Measurements from ENCODE around the gene ISOC1.

Gene ISOC1

DNA sequence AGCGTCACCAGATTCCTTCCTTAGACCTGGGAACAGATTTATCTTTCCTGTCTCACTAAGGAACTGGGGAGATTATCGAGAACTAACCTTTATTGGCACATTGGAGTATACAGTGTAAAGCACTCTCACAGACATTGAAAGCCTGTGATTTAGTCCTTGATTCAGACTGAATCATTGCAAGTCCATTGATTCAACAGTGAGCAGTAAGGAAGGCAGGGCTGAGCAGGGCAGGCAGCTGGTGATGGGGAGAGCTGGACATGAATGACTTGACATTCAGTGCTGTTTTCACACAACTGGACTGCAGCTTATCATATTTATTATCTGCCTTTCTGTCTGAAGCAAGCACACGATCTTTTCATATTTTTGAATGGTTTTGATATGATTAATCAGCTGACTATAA lies 16.2 kb downstream of the ISOC1 start:
- no peak for DNase-seq (ENCODE audit: low spot score)
- CTCF ChIA-PET = interaction anchor here (0.6 to 1.1 kb wide), 3 partner anchors 15 to 535 kb away, joined by 3 read pairs; partner anchors contain the start of gene ISOC1
- POLR2A ChIA-PET (ENCODE audit: low non-redundant PET) = no interaction called here
- H3K27ac ChIP-seq = no peak overlapping the region
- TF ChIP-seq, protein P1, sequence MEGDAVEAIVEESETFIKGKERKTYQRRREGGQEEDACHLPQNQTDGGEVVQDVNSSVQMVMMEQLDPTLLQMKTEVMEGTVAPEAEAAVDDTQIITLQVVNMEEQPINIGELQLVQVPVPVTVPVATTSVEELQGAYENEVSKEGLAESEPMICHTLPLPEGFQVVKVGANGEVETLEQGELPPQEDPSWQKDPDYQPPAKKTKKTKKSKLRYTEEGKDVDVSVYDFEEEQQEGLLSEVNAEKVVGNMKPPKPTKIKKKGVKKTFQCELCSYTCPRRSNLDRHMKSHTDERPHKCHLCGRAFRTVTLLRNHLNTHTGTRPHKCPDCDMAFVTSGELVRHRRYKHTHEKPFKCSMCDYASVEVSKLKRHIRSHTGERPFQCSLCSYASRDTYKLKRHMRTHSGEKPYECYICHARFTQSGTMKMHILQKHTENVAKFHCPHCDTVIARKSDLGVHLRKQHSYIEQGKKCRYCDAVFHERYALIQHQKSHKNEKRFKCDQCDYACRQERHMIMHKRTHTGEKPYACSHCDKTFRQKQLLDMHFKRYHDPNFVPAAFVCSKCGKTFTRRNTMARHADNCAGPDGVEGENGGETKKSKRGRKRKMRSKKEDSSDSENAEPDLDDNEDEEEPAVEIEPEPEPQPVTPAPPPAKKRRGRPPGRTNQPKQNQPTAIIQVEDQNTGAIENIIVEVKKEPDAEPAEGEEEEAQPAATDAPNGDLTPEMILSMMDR (conservative IDR thresholded peaks at IDR 0.05; ENCODE audit: low read depth) = no peak

DNA sequence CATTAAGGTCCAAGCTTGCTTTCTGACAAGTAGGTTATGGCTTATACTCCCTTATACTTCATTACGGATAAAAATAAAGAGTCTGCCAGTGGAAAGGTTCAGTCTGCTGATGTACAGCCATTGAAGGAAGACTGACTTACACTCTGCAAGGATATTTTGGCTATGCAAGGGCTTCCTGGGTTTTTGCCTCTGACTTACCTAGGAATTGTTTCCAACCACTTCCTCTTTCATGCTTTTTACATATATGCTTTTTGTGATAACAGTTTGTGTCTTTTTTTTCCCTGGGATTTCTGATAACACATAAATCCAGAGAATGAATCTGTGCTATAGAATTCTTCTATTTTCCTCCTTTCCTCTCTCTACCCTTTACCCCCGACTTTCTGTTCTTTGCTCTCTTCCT lies 16.8 kb downstream of the ISOC1 start:
- TF ChIP-seq, protein P1 (conservative IDR thresholded peaks at IDR 0.05; ENCODE audit: low read depth) = no peak
- ChIA-PET CTCF (interaction anchor here (0.6 to 1.1 kb wide), 2 partner anchors 16 to 1214 kb away, joined by 3 read pairs; no protein-coding TSS in a partner anchor), POLR2A (ENCODE audit: low non-redundant PET) (no interaction called here)
- no peak overlapping the region for H3K27ac ChIP-seq
- no peak for DNase-seq (ENCODE audit: low spot score)

DNA sequence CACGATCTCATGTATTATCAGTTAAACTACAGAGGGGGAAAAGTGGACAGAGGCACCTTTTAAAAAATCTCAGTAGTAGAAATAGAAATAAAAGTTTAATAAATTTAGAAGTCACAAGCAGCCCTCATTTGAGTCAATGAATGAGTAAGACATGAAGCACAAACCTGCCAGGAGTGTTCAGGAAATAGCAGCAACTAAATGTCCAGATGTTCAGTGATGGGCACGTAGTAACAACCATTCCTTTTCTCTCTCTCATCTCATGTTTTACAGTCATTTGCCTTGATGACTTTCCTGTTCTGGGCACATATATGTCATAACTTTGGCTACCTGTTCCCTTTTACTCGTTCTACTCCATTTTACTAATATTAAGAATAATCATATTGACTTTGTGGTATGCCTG lies 17.7 kb downstream of the ISOC1 start:
- no peak for DNase-seq (ENCODE audit: low spot score)
- ChIA-PET CTCF (interaction anchor here (0.6 kb wide), 2 partner anchors 652 to 1215 kb away, joined by 3 read pairs; no protein-coding TSS in a partner anchor), POLR2A (ENCODE audit: low non-redundant PET) (no interaction called here)
- H3K27ac ChIP-seq = no peak overlapping the region
- TF ChIP-seq, protein P1 (conservative IDR thresholded peaks at IDR 0.05; ENCODE audit: low read depth) = no peak

DNA sequence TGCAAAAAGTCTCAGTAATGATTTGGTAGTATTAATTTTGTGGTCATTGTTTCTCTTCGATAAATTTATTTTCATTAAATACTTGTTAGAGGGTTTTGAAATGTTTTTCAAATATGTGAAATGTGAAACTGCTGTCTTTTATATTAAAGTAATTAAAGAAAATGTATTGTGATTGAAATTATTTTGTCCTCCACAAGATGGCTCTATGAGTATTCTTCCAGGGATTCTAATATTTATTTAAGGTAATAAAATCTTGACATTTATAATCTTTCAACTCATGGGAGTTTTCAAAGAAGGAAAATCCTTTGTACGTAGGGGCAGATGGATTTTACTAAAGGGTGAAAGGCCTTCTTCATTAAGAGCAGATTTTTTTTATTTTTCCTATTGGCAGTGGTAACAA lies 19.3 kb downstream of the ISOC1 start:
- ChIA-PET POLR2A (ENCODE audit: low non-redundant PET) (no interaction called here), CTCF (no interaction called here)
- TF ChIP-seq, protein P1 (conservative IDR thresholded peaks at IDR 0.05; ENCODE audit: low read depth) = peak; percentile 32
- H3K27ac ChIP-seq = no peak overlapping the region
- DNase-seq (ENCODE audit: low spot score) = no peak

DNA sequence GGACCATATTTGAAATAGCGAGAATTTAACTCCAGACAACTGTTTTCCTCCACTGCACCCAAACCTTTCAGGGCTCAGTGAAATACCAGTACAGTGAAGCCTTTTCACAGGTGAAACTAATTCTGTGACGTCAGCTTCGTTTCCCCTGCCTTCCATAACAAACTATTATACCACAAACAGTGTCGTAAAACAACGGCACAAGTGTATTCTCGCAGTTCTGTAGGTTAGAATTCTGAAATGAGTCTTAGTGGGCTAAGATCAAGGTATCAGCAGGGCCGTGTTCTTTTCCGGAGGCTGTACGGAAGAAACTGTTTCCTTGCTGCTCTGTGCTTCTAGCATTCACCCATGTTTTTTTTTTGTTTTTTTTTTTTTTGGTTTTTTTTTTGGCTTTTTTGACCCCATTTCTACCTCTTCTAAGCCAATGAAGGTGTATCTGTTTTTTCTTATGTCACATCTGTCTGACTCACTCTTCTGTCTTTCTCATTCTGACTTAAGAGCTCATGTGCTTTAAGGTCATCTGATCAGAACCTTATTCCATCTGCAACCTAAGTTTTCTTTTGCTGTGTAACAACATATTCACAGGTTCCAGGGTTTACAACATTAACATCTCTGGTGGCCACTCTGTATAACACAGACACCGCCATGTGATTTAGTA lies 20.1 kb downstream of the ISOC1 start:
- ChIA-PET POLR2A (ENCODE audit: low non-redundant PET) (no interaction called here), CTCF (interaction anchor here (0.6 kb wide), 1 partner anchor 904 kb away, joined by 3 read pairs; no protein-coding TSS in a partner anchor)
- no peak overlapping the region for H3K27ac ChIP-seq
- TF ChIP-seq, protein P1 (conservative IDR thresholded peaks at IDR 0.05; ENCODE audit: low read depth) = no peak
- DNase-seq (ENCODE audit: low spot score) = no peak

DNA sequence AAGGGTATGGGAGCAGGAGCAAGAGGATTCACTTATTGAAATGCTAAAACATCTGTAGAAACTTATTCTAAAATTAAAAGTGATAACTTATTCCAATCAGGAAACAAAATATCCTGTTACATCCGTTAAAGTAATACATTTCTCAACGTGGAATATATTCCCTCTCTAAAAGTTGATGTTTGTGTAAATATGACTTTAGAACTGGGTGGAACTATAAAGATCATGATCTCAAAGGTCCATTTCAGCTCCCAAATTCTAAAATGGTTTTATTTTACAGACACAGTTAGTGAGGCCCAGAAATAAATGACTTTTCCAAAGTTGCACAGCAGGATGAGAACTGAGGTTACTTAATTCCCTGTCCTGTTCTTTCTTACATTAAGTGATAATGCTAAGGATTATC lies 21.1 kb downstream of the ISOC1 start:
- TF ChIP-seq, protein P1 (conservative IDR thresholded peaks at IDR 0.05; ENCODE audit: low read depth) = no peak
- ChIA-PET CTCF (interaction anchor here (0.6 kb wide), 1 partner anchor 516 kb away, joined by 3 read pairs; no protein-coding TSS in a partner anchor), POLR2A (ENCODE audit: low non-redundant PET) (no interaction called here)
- no peak overlapping the region for H3K27ac ChIP-seq
- no peak for DNase-seq (ENCODE audit: low spot score)
